Neural cell (in vitro differentiated cells): ENCODE results near the gene ERICH2. TPM values are rescaled to one million over a fixed set of nuclear protein-coding genes. Genes with fewer than 3 reads are reported as not detected.
"Not testable (repeated sequence)": the region's sequence is repeated elsewhere in the genome, so short reads cannot be mapped to it uniquely, and the experiment has no call there.

Experiments used
- H2AFZ ChIP-seq: fragments of 200-600, 300-800 bp; sonication (generic), shearing (Covaris generic); 2 replicates; pipeline ENCODE4 v1.6.0; 2014; ENCODE audit warnings: low read depth, mild to moderate bottlenecking, antibody characterized with exemption, low read length, moderate library complexity
- H3F3A ChIP-seq: fragments of 200-600 bp; shearing (Covaris generic); 2 replicates; pipeline ENCODE4 v1.6.1; 2016; ENCODE audit warnings: mild to moderate bottlenecking, moderate library complexity, mixed read lengths, antibody characterized with exemption, low read length; ENCODE audit not compliant: insufficient read depth, poor library complexity, severe bottlenecking
- H3K27ac ChIP-seq: fragments of 200-600, 300-800 bp; sonication (generic), shearing (Covaris generic); 2 replicates; pipeline ENCODE4 v1.5.1; 2014; ENCODE audit warnings: mild to moderate bottlenecking, low read length, moderate library complexity
- H3K27me3 ChIP-seq: fragments of 300-800, 200-600 bp; sonication (generic), shearing (Covaris generic); 2 replicates; pipeline ENCODE4 v1.6.0; 2014; ENCODE audit warnings: mild to moderate bottlenecking, low read depth, low read length, moderate library complexity; ENCODE audit not compliant: insufficient read depth
- H3K36me3 ChIP-seq: fragments of 300-800, 200-600 bp; sonication (generic), shearing (Covaris generic); 2 replicates; pipeline ENCODE4 v1.5.1; 2014; ENCODE audit warnings: mild to moderate bottlenecking, antibody characterized with exemption, low read length, moderate library complexity; ENCODE audit not compliant: insufficient read depth
- H3K4me2 ChIP-seq: fragments of 300-800, 200-600 bp; sonication (generic), shearing (Covaris generic); 2 replicates; pipeline ENCODE4 v1.6.0; 2014; ENCODE audit warnings: mild to moderate bottlenecking, low read length
- H3K4me3 ChIP-seq: fragments of 300-800, 200-600 bp; sonication (generic), shearing (Covaris generic); 2 replicates; pipeline ENCODE4 v1.5.1; 2014; ENCODE audit warnings: mild to moderate bottlenecking, low read length, moderate library complexity
- H3K79me2 ChIP-seq: fragments of 200-600 bp; shearing (Covaris generic); replicated peaks from 2 replicates; pipeline ENCODE4 v1.6.0; 2014; ENCODE audit warnings: mild to moderate bottlenecking, low read length, moderate library complexity; ENCODE audit not compliant: insufficient read depth
- H3K9ac ChIP-seq: fragments of 300-800, 200-600 bp; sonication (generic), shearing (Covaris generic); 2 replicates; pipeline ENCODE4 v1.6.1; 2016; ENCODE audit warnings: mild to moderate bottlenecking, low read length, mixed read lengths
- H3K9me2 ChIP-seq: fragments of 200-600 bp; shearing (Covaris generic); 2 replicates; pipeline ENCODE4 v1.6.1; 2016; ENCODE audit warnings: mild to moderate bottlenecking, low read length, mixed read lengths; ENCODE audit not compliant: insufficient read depth
- H3K9me3 ChIP-seq: fragments of 200-600, 300-800 bp; sonication (generic), shearing (Covaris generic); 2 replicates; pipeline ENCODE4 v1.6.1; 2016; ENCODE audit warnings: mild to moderate bottlenecking, mixed run types, low read length, moderate library complexity, mixed read lengths
- H4K20me1 ChIP-seq: fragments of 200-600 bp; shearing (Covaris generic); 2 replicates; pipeline ENCODE4 v1.6.1; 2016; ENCODE audit warnings: mild to moderate bottlenecking, mixed run types; ENCODE audit not compliant: insufficient read depth
- EP300 ChIP-seq: fragments of 450-650 bp; conservative IDR thresholded peaks from 2 replicates; pipeline ENCODE4 v1.6.1; 2014; ENCODE audit warnings: antibody characterized with exemption, mild to moderate bottlenecking, moderate library complexity; ENCODE audit not compliant: poor library complexity, severe bottlenecking
- EZH2 ChIP-seq: fragments of 200-600, 300-800 bp; shearing (Covaris generic), sonication (generic); IDR thresholded peaks from 2 replicates; pipeline ENCODE4 v1.6.1; 2014; ENCODE audit warnings: antibody characterized with exemption, low read length, borderline replicate concordance, mild to moderate bottlenecking; ENCODE audit not compliant: insufficient read depth, poor library complexity, severe bottlenecking
- MXI1 ChIP-seq: fragments of 450-650 bp; conservative IDR thresholded peaks from 2 replicates; pipeline ENCODE4 v1.6.1; 2014; ENCODE audit warnings: antibody characterized with exemption, mild to moderate bottlenecking; ENCODE audit not compliant: poor library complexity, severe bottlenecking
- POLR2AphosphoS5 ChIP-seq: IDR thresholded peaks from 2 replicates; pipeline ENCODE4 v1.6.1; 2012
- RAD21 ChIP-seq: fragments of 450-650 bp; conservative IDR thresholded peaks from 2 replicates; pipeline ENCODE4 v1.6.1; 2014; ENCODE audit warnings: antibody characterized with exemption, mild to moderate bottlenecking, moderate library complexity
- SMC3 ChIP-seq: fragments of 450-650 bp; conservative IDR thresholded peaks from 2 replicates; pipeline ENCODE4 v1.6.1; 2014; ENCODE audit warnings: antibody characterized with exemption, mild to moderate bottlenecking, moderate library complexity; ENCODE audit not compliant: poor library complexity
- TAF1 ChIP-seq: IDR thresholded peaks from 2 replicates; pipeline ENCODE4 v1.6.1; 2012; ENCODE audit warnings: low read depth
- polyA plus RNA-seq: library from polyadenylated mRNA; depleted of rRNA; stranded (reverse); fragments of >200 nt; gene quantifications from 2 replicates; pipeline ENCODE4 v1.2.3, GENCODE V29; 2014
- TF ChIP-seq, protein P1 (sequence below): IDR thresholded peaks from 2 replicates; pipeline ENCODE4 v1.6.1; 2012; ENCODE audit warnings: borderline replicate concordance
- TF ChIP-seq, protein P2 (sequence below): fragments of 450-650 bp; IDR thresholded peaks from 2 replicates; pipeline ENCODE4 v1.5.1; 2014; ENCODE audit warnings: antibody characterized with exemption, mild to moderate bottlenecking, moderate library complexity; ENCODE audit not compliant: poor library complexity, severe bottlenecking

The ERICH2 gene
- polyA plus RNA-seq, 1 donor from 2014 or later: 1.3 TPM

DNA sequence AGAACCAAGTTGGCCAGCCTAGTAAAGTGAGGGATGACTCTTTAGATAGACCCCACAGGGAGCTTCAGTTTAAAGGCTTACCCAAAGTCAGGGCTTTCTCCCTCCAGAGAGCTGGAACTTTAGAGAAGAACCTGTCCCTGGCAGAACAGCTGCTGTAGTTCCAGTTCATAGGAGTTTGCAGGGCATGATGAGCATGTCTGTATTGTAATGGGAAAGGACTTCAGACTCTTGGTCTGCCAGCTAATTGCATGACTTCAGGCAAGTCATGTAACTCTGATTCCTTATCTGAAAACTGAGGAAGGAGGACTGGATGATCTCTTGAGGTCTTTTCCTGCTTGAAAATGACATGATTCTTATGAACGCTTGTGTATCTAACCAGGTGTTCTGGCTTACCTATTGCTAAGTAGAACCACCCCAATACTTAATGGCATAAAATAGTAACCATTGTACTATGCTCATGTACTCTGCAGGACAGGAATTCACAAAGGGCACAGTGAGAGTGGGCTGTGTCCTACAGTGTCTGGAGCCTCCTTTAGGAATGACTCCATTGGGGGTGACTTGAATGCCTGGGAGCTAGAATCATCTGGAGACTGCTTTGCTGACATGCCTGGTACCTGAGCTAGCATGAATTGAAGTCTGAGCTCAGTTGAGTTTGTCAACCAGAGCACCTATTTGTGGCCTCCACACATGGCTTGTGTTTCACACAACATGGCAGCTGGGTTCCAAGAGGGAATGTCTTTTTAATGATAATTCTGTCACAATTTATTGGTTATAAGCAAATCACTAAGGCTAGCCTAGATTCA, 36.2 kb upstream of the ERICH2 start:
- no peaks in the 10 kb centered on the region for H3K9me2 ChIP-seq
- H4K20me1 ChIP-seq: no peaks in the 10 kb centered on the region
- no peaks in the 10 kb centered on the region for H3K9me3 ChIP-seq
- H3K27ac ChIP-seq: no peak overlapping the region
- no peak overlapping the region for H3K4me2 ChIP-seq
- no peaks in the 10 kb centered on the region for H3K27me3 ChIP-seq
- no peak overlapping the region for H2AFZ ChIP-seq
- no peaks in the 10 kb centered on the region for H3K36me3 ChIP-seq
- no peak overlapping the region for H3K9ac ChIP-seq
- TF ChIP-seq RAD21: no peak
- TF ChIP-seq, protein P1, sequence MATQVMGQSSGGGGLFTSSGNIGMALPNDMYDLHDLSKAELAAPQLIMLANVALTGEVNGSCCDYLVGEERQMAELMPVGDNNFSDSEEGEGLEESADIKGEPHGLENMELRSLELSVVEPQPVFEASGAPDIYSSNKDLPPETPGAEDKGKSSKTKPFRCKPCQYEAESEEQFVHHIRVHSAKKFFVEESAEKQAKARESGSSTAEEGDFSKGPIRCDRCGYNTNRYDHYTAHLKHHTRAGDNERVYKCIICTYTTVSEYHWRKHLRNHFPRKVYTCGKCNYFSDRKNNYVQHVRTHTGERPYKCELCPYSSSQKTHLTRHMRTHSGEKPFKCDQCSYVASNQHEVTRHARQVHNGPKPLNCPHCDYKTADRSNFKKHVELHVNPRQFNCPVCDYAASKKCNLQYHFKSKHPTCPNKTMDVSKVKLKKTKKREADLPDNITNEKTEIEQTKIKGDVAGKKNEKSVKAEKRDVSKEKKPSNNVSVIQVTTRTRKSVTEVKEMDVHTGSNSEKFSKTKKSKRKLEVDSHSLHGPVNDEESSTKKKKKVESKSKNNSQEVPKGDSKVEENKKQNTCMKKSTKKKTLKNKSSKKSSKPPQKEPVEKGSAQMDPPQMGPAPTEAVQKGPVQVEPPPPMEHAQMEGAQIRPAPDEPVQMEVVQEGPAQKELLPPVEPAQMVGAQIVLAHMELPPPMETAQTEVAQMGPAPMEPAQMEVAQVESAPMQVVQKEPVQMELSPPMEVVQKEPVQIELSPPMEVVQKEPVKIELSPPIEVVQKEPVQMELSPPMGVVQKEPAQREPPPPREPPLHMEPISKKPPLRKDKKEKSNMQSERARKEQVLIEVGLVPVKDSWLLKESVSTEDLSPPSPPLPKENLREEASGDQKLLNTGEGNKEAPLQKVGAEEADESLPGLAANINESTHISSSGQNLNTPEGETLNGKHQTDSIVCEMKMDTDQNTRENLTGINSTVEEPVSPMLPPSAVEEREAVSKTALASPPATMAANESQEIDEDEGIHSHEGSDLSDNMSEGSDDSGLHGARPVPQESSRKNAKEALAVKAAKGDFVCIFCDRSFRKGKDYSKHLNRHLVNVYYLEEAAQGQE: no peak
- no peak for TF ChIP-seq EP300
- TF ChIP-seq SMC3: no peak
- TF ChIP-seq TAF1: no peak
- TF ChIP-seq, protein P2, sequence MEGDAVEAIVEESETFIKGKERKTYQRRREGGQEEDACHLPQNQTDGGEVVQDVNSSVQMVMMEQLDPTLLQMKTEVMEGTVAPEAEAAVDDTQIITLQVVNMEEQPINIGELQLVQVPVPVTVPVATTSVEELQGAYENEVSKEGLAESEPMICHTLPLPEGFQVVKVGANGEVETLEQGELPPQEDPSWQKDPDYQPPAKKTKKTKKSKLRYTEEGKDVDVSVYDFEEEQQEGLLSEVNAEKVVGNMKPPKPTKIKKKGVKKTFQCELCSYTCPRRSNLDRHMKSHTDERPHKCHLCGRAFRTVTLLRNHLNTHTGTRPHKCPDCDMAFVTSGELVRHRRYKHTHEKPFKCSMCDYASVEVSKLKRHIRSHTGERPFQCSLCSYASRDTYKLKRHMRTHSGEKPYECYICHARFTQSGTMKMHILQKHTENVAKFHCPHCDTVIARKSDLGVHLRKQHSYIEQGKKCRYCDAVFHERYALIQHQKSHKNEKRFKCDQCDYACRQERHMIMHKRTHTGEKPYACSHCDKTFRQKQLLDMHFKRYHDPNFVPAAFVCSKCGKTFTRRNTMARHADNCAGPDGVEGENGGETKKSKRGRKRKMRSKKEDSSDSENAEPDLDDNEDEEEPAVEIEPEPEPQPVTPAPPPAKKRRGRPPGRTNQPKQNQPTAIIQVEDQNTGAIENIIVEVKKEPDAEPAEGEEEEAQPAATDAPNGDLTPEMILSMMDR: no peak
- TF ChIP-seq POLR2AphosphoS5: no peak
- no peaks in the 10 kb centered on the region for H3K79me2 ChIP-seq
- no peak overlapping the region for H3K4me3 ChIP-seq
- H3F3A ChIP-seq: no peaks in the 10 kb centered on the region

DNA sequence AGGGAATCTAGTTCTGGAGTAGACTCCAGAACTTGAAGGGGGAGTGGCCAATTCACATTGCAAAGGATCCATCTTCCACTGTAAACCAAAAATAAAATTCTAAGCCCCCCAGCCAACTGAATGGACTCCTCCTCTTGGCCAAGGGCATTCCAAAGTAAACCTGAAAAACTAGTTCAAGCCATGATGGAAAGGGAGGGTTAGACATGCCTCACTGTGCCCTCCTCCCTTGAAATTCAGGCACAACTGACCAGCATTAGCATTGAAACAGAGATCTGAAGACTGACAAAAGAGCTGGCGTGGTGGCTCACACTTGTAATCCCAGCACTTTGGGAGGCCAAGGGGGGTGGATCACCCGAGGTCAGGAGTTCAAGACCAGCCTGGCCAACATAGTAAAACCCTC, 35.6 kb upstream of the ERICH2 start:
- not testable (repeated sequence) for H3K36me3 ChIP-seq, H3K79me2 ChIP-seq, H3K27me3 ChIP-seq, H3F3A ChIP-seq, H3K9me3 ChIP-seq, H2AFZ ChIP-seq, H3K4me2 ChIP-seq, H4K20me1 ChIP-seq, H3K9me2 ChIP-seq, H3K9ac ChIP-seq, H3K4me3 ChIP-seq, H3K27ac ChIP-seq

DNA sequence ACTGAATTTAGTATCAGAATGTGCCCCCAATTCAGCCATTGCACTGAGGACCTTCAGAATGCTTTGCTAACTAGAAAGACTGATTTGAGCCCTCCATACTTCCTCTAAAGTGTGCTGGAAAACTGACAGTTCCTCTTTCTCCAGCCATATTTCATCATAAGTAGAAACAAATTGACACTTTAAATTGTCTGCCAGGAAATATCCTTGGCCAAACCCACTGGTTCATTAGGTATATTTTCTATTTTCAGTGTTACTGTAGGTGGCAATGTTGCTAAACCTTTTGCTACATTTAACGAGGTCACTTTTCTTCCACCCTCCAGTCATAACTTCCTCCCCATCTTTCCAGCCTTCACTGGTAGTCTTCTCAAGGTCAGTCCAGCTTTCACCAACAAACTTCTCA, 33.5 kb upstream of the ERICH2 start:
- TF ChIP-seq TAF1 (no peak), MXI1 (no peak), POLR2AphosphoS5 (no peak), EZH2 (no peak), RAD21 (no peak), SMC3 (no peak), EP300 (no peak)
- TF ChIP-seq, protein P1: no peak
- TF ChIP-seq, protein P2: no peak
- no peaks in the 10 kb centered on the region for H3K27me3 ChIP-seq
- H3K79me2 ChIP-seq: no peaks in the 10 kb centered on the region
- no peaks in the 10 kb centered on the region for H3F3A ChIP-seq
- no peaks in the 10 kb centered on the region for H3K36me3 ChIP-seq
- no peak overlapping the region for H3K4me2 ChIP-seq
- no peak overlapping the region for H3K9ac ChIP-seq
- no peaks in the 10 kb centered on the region for H3K9me3 ChIP-seq
- H3K4me3 ChIP-seq: no peak overlapping the region
- no peak overlapping the region for H3K27ac ChIP-seq
- no peaks in the 10 kb centered on the region for H3K9me2 ChIP-seq
- no peaks in the 10 kb centered on the region for H4K20me1 ChIP-seq
- no peak overlapping the region for H2AFZ ChIP-seq
